Adrenal gland (tissue), 5 donors: ENCODE data around the gene UBE2M.

ENCODE experiments used
- CTCF ChIP-seq, 6 experiments: fragments of 450-650 bp in 4 of 6; fragments of 200-600 bp in 2 of 6; sonication (generic) in 1 of 6; IDR thresholded peaks; 1 replicate in 5 of 6; 2 replicates in 1 of 6; pipeline versions ENCODE4 v1.5.1 to v1.8.0; 2016 to 2021; ENCODE audit warnings: antibody characterized with exemption in 6 of 6, mild to moderate bottlenecking in 2 of 6, moderate library complexity in 1 of 6
- POLR2A ChIP-seq, 2 donors: fragments of 450-650 bp; IDR thresholded peaks; one replicate each; pipeline ENCODE4 v1.6.1; 2017; ENCODE audit warnings: antibody characterized with exemption in 2 of 2, mild to moderate bottlenecking in 2 of 2, moderate library complexity in 1 of 2
- donor health status: DM: no; HTN: no; CAD: no.

- TF ChIP-seq CTCF (IDR thresholded peaks at IDR 0.05): no peak
- no peak for TF ChIP-seq POLR2A (IDR thresholded peaks at IDR 0.05)
These were observed 21.3 kb downstream of the UBE2M start for GRCh38 chr19:58536852-58537798.
